ENCODE data around the gene CYP2S1.

DNA sequence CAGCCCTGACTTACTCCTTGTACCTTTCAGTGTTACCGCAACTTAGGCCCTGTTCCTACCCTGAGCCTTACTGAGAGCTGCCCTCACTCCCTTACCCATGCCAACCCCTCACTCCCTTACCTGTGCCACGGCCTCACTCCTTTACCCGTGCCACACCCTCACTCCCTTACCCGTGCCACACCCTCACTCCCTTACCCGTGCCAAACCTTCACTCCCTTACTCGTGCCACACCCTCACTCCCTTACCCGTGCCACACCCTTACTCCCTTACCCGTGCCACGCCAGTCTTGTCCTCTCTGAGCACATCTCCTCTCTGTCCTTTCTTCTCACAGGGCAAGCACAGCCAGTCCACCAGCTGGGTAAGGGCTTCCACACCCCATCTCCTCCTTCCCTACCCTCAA, 46.3 kb downstream of the CYP2S1 start:
- TF ChIP-seq, protein P1, sequence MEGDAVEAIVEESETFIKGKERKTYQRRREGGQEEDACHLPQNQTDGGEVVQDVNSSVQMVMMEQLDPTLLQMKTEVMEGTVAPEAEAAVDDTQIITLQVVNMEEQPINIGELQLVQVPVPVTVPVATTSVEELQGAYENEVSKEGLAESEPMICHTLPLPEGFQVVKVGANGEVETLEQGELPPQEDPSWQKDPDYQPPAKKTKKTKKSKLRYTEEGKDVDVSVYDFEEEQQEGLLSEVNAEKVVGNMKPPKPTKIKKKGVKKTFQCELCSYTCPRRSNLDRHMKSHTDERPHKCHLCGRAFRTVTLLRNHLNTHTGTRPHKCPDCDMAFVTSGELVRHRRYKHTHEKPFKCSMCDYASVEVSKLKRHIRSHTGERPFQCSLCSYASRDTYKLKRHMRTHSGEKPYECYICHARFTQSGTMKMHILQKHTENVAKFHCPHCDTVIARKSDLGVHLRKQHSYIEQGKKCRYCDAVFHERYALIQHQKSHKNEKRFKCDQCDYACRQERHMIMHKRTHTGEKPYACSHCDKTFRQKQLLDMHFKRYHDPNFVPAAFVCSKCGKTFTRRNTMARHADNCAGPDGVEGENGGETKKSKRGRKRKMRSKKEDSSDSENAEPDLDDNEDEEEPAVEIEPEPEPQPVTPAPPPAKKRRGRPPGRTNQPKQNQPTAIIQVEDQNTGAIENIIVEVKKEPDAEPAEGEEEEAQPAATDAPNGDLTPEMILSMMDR (IDR thresholded peaks at IDR 0.05): no peak
- TF ChIP-seq EP300 (IDR thresholded peaks at IDR 0.05; ENCODE audit: low read depth) (no peak), POLR2AphosphoS5 (IDR thresholded peaks at IDR 0.05) (no peak)
